ENCODE measurements around the gene NUDCD2.
A peak's percentile ranks its signal among the peaks of the same experiment; 100 is the strongest.

The NUDCD2 gene

GRCh38 chr5:163437011-163437308 is 22.9 kb downstream of the NUDCD2 start:
- Histone ChIP-seq H3K4me3 (ENCODE audit: low read depth, low read length, poor library complexity, severe bottlenecking) (peak overlapping the region; percentile 89), H3K27me3 (ENCODE audit: insufficient read depth, low read length) (no peaks in the 10 kb centered on the region), H3K9me2 (ENCODE audit: low read depth, low read length) (no peaks in the 10 kb centered on the region), H3F3A (ENCODE audit: insufficient read depth, low read length) (no peaks in the 10 kb centered on the region), H3K79me2 (ENCODE audit: insufficient read depth, low read length) (peaks cover 15% of the 10 kb centered on the region), H3K9ac (ENCODE audit: low read length) (peak overlapping the region; percentile 46), H3K9me3 (ENCODE audit: low read length) (no peaks in the 10 kb centered on the region), H3K27ac (ENCODE audit: low read depth, low read length, poor library complexity, severe bottlenecking) (no peak overlapping the region), H4K20me1 (ENCODE audit: insufficient read depth, low read length) (no peaks in the 10 kb centered on the region), H2AFZ (ENCODE audit: low read length) (peak overlapping the region; percentile 82), H3K4me2 (ENCODE audit: low read length) (peak overlapping the region; percentile 63), H3K36me3 (ENCODE audit: insufficient read depth, low read length) (peaks cover 23% of the 10 kb centered on the region), H3K4me1 (ENCODE audit: insufficient read depth, low read length, severe bottlenecking) (peaks cover 32% of the 10 kb centered on the region)
- TF ChIP-seq EZH2 (IDR thresholded peaks at IDR 0.05; ENCODE audit: borderline replicate concordance, low read length) (no peak), CTCF (IDR thresholded peaks at IDR 0.05; ENCODE audit: low read length) (no peak)

GRCh38 chr5:163436515-163436914 is 23.4 kb downstream of the NUDCD2 start:
- Histone ChIP-seq H3K9me2 (ENCODE audit: low read depth, low read length) (no peaks in the 10 kb centered on the region), H3K27ac (ENCODE audit: low read depth, low read length, poor library complexity, severe bottlenecking) (no peak overlapping the region), H2AFZ (ENCODE audit: low read length) (peak overlapping the region; percentile 82)

GRCh38 chr5:163434401-163434866 is 25.5 kb downstream of the NUDCD2 start:
- Histone ChIP-seq H3K27ac (ENCODE audit: low read depth, low read length, poor library complexity, severe bottlenecking) (no peak overlapping the region), H3K9me2 (ENCODE audit: low read depth, low read length) (no peaks in the 10 kb centered on the region), H3K4me1 (ENCODE audit: insufficient read depth, low read length, severe bottlenecking) (peaks cover 23% of the 10 kb centered on the region), H3K9ac (ENCODE audit: low read length) (no peak overlapping the region), H4K20me1 (ENCODE audit: insufficient read depth, low read length) (no peaks in the 10 kb centered on the region), H3K79me2 (ENCODE audit: insufficient read depth, low read length) (peaks cover 10% of the 10 kb centered on the region), H3F3A (ENCODE audit: insufficient read depth, low read length) (no peaks in the 10 kb centered on the region), H3K27me3 (ENCODE audit: insufficient read depth, low read length) (no peaks in the 10 kb centered on the region), H3K4me2 (ENCODE audit: low read length) (no peak overlapping the region), H3K36me3 (ENCODE audit: insufficient read depth, low read length) (no peaks in the 10 kb centered on the region), H3K4me3 (ENCODE audit: low read depth, low read length, poor library complexity, severe bottlenecking) (no peak overlapping the region), H3K9me3 (ENCODE audit: low read length) (no peaks in the 10 kb centered on the region), H2AFZ (ENCODE audit: low read length) (no peak overlapping the region)
- no peak for TF ChIP-seq CTCF (IDR thresholded peaks at IDR 0.05; ENCODE audit: low read length)
- no peak for TF ChIP-seq EZH2 (IDR thresholded peaks at IDR 0.05; ENCODE audit: borderline replicate concordance, low read length)

More at GRCh38 chr5:163436515-163436914, 23.4 kb downstream of the NUDCD2 start:
- Histone ChIP-seq H3K27me3 (ENCODE audit: insufficient read depth, low read length) (no peaks in the 10 kb centered on the region), H3K4me1 (ENCODE audit: insufficient read depth, low read length, severe bottlenecking) (peaks cover 32% of the 10 kb centered on the region), H3K9ac (ENCODE audit: low read length) (peak overlapping the region; percentile 46), H4K20me1 (ENCODE audit: insufficient read depth, low read length) (no peaks in the 10 kb centered on the region), H3K79me2 (ENCODE audit: insufficient read depth, low read length) (peaks cover 15% of the 10 kb centered on the region), H3K4me3 (ENCODE audit: low read depth, low read length, poor library complexity, severe bottlenecking) (peak overlapping the region; percentile 89), H3K9me3 (ENCODE audit: low read length) (no peaks in the 10 kb centered on the region), H3K36me3 (ENCODE audit: insufficient read depth, low read length) (peaks cover 18% of the 10 kb centered on the region), H3F3A (ENCODE audit: insufficient read depth, low read length) (no peaks in the 10 kb centered on the region), H3K4me2 (ENCODE audit: low read length) (peak overlapping the region; percentile 63)
- TF ChIP-seq EZH2 (IDR thresholded peaks at IDR 0.05; ENCODE audit: borderline replicate concordance, low read length) (no peak), CTCF (IDR thresholded peaks at IDR 0.05; ENCODE audit: low read length) (no peak)
